Stimulated activated naive B cell treated with anti-CD40 and anti-IgM and Interleukin-4, amounts not matched to agents 10 μg/mL and 1 μg/mL and 100 μg/mL, for 72 hours (primary cell): ENCODE results near the gene LRRC27.
"Not testable (repeated sequence)": the region's sequence is repeated elsewhere in the genome, so short reads cannot be mapped to it uniquely, and the experiment has no call there.

Source experiments
- ATAC-seq, 2 donors: fragments of 150-1000 bp; cut with Tn5 transposase; replicated peaks; 2 replicates each; pipeline ENCODE4 v1.10.0; 2021; ENCODE audit warnings: moderate library complexity in 1 of 2
- DNase-seq: peaks from one replicate; pipeline ENCODE4 v3.0.0; 2021
- H3K27ac Mint-ChIP-seq: one replicate; pipeline ENCODE4 v1.8.0; 2022; ENCODE audit warnings: mild to moderate bottlenecking, mixed read lengths
- H3K27me3 Mint-ChIP-seq, 2 donors: one replicate each; pipeline ENCODE4 v1.8.0; 2022; ENCODE audit warnings: mixed read lengths in 2 of 2
- H3K36me3 Mint-ChIP-seq, 2 donors: one replicate each; pipeline ENCODE4 v1.8.0; 2022; ENCODE audit warnings: mixed read lengths in 2 of 2, mild to moderate bottlenecking in 1 of 2
- H3K4me1 Mint-ChIP-seq, 2 donors: one replicate each; pipeline ENCODE4 v1.8.0; 2022; ENCODE audit warnings: mixed read lengths in 2 of 2, mild to moderate bottlenecking in 1 of 2
- H3K4me3 Mint-ChIP-seq, 2 donors: one replicate each; pipeline ENCODE4 v1.8.0; 2022; ENCODE audit warnings: mild to moderate bottlenecking in 2 of 2, mixed read lengths in 2 of 2, moderate library complexity in 1 of 2
- H3K9me3 Mint-ChIP-seq, 2 donors: one replicate each; pipeline ENCODE4 v1.8.0; 2022; ENCODE audit warnings: mixed read lengths in 2 of 2, mild to moderate bottlenecking in 1 of 2

Gene LRRC27

DNA sequence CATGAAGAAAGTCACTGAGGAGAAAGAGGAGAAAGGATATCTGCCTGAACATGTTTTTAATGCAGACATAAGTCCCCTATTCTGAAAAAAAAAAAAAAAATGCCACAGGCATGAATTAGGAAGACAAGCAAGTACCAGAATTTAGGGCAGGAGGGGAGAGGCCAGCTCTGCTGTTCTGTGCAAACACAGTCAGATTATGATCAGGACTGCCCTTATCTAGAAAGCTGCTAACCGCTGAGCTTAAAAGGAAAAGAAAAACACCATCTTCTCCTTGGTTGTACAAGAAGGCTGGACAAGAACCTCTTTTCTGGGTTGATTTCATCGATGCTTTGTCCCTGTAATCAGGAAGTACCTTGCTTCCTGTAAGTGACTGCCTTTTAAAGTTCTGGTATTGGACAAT, 49.7 kb downstream of the LRRC27 start:
- Mint-ChIP-seq H3K4me1 (peaks cover 4 to 10% of the 10 kb centered on the region in 2 donors), H3K4me3 (no peak overlapping the region), H3K36me3 (peaks cover 4% of the 10 kb centered on the region in 2 donors), H3K27ac (no peak overlapping the region), H3K27me3 (no peaks in the 10 kb centered on the region), H3K9me3 (no peaks in the 10 kb centered on the region)
- ATAC-seq (no peak), DNase-seq (no peak)

DNA sequence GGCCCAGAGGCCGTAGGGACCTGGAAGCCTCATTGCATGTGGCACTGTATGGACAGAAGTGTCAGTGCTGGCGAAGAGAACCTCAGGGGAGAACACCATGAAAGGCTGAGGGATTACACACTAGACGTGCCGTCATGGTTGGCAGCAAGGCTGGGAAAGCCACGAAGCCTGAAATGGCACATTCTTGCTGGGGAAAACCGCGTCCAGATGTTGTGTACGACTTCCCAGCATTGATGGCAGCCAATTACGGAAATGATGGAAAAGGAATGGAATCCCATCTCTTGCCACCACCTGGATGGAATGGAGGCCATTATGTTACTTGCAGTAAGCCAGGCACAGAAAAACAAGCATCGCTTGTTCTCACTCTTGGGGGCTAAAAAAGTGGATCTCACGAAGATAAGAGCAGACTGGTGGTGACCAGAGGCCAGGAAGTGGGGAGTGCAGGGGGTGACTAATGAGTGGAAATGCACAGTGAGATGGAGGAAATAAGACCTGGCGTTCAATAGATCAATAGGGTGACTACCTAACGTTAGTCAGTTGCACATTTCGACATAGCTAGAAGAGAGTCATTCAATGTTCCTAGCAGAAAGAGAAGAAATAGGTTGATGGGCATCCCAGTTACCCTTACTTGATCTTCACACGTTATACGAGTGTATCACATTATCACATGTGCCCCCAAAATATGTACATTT, 50.4 kb downstream of the LRRC27 start:
- ATAC-seq, result no peak
- Mint-ChIP-seq H3K36me3 (peaks cover 4% of the 10 kb centered on the region in 2 donors), H3K4me1 (peaks cover 5 to 14% of the 10 kb centered on the region in 2 donors), H3K9me3 (no peaks in the 10 kb centered on the region), H3K27ac (no peak overlapping the region), H3K4me3 (no peak overlapping the region), H3K27me3 (no peaks in the 10 kb centered on the region)
- no peak for DNase-seq

DNA sequence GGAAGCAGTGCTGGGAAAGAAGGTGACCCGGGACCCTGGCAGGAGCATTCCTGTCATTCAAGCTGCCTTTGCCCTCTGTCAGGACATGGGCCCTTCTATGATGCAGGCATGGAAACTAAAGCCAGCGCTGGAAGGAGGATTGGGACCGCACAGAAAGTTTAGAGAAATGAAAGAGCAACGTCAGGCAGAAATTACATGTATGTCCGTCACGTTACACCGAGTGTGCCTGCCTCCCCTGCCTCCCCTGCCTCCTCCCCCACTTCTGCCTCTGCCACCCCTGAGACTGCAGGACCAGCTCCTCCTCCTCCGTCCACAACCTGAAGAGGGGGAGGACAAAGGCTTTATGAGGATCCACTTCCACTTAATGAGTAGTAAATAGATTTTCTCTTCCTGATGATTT, 51.1 kb downstream of the LRRC27 start:
- H3K36me3 Mint-ChIP-seq, result peaks cover 4% of the 10 kb centered on the region in 2 donors

DNA sequence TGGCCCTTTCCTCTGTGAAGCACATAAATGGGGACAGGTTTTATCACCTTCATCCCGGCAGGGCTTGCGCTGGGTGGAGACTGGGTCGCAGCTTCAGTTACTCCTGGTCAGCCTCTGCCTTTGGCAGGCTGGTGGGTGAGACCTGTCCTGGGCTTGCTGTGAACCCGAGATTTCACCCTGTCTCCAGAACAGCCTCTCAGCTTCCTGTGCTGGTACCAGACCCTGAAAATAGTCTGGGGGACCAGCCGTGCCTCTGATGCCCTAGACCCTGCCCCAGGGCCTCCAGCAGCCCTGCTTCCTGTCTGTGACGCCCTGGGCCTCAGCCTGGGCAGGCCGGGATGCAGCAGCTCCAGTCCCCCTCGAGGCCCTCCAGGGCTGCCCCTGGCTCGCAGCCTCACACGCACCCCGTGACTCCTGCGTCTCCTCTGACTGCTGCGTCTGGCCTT, 51.8 kb downstream of the LRRC27 start:
- Mint-ChIP-seq H3K27ac (no peak overlapping the region), H3K9me3 (no peaks in the 10 kb centered on the region), H3K4me1 (peaks cover 11 to 20% of the 10 kb centered on the region in 2 donors), H3K4me3 (no peak overlapping the region), H3K36me3 (peaks cover 4% of the 10 kb centered on the region in 2 donors), H3K27me3 (no peaks in the 10 kb centered on the region)
- DNase-seq (no peak), ATAC-seq (no peak)

More for the DNA sequence above, 51.1 kb downstream of the LRRC27 start:
- peaks cover 11 to 20% of the 10 kb centered on the region in 2 donors for H3K4me1 Mint-ChIP-seq
- no peaks in the 10 kb centered on the region for H3K27me3 Mint-ChIP-seq
- H3K9me3 Mint-ChIP-seq, result no peaks in the 10 kb centered on the region
- ATAC-seq, result no peak
- DNase-seq, result no peak
- H3K4me3 Mint-ChIP-seq, result no peak overlapping the region
- no peak overlapping the region for H3K27ac Mint-ChIP-seq

GRCh38 chr10:132384618-132385388, 52.8 kb downstream of the LRRC27 start:
- Mint-ChIP-seq H3K27me3 (no peaks in the 10 kb centered on the region), H3K4me1 (peaks cover 11 to 30% of the 10 kb centered on the region in 2 donors), H3K36me3 (no peaks in the 10 kb centered on the region), H3K4me3 (no peak overlapping the region), H3K9me3 (no peaks in the 10 kb centered on the region), H3K27ac (no peak overlapping the region)
- DNase-seq (no peak), ATAC-seq (no peak)

GRCh38 chr10:132385389-132385667, 53.3 kb downstream of the LRRC27 start:
- DNase-seq, result no peak
- no peak for ATAC-seq
- Mint-ChIP-seq H3K4me1 (peaks cover 11 to 30% of the 10 kb centered on the region in 2 donors), H3K36me3 (no peaks in the 10 kb centered on the region), H3K9me3 (no peaks in the 10 kb centered on the region), H3K4me3 (no peak overlapping the region), H3K27ac (no peak overlapping the region), H3K27me3 (no peaks in the 10 kb centered on the region)

DNA sequence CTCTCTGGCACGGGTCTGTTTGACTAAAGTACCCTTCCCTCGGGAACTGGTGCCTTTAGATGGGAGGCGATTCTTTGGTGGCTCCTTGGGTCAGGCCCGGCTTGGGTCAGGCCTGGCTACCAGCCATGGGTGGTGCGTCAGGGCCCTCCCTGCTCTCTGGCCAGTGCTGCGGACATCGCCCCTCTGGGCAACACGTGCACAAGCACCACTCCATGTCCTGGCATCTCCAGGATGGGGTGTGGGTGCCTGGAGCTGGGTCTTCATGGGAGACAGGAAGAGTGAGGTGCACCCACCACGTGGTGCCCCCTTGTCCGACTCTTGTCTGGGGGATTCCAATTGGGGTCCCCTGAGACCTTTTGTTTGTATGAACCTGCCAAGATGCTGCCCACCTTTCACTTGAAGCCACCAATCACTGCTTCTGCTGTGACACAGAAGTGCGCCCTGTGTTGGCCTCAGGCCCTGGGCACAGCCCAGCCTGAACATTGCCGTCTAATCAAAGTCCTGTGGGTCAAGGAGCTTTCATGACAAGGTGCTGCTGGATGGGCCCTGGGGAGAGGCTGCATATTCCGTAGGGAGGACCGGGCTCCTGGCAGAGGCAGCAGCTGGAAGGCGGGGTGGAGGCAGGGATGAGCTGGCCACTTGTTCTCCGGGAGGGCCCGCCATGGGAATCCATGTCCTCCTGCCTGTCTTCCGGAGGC, 53.9 kb downstream of the LRRC27 start:
- Mint-ChIP-seq H3K9me3 (no peaks in the 10 kb centered on the region), H3K36me3 (no peaks in the 10 kb centered on the region), H3K4me1 (peaks cover 13 to 30% of the 10 kb centered on the region in 2 donors), H3K27me3 (no peaks in the 10 kb centered on the region), H3K4me3 (no peak overlapping the region), H3K27ac (peak overlapping the region; percentile 59)
- ATAC-seq (no peak), DNase-seq (no peak)

DNA sequence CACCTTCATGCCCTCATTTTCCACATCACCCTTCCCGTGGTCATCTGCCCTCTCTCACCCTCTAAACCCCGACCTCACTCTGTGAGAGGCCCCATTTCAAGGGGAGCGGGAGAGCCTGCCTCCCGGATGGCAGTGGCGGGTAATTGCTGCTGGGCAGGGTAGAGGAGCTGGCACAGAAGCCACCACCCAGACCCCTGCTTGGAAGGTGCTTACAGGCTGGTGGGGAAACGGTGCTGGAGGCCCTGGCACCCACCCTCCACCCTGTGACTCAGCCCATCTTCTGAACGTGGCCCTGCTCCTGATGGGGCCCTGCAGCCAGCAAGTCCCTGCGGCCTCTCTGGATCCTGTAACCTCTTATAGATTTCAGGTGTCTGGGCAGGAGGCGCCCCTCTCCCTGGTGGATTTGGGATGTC, 54.4 kb downstream of the LRRC27 start:
- H3K27ac Mint-ChIP-seq, result peak overlapping the region; percentile 85
- no peak overlapping the region for H3K4me3 Mint-ChIP-seq
- H3K36me3 Mint-ChIP-seq, result no peaks in the 10 kb centered on the region
- no peaks in the 10 kb centered on the region for H3K9me3 Mint-ChIP-seq
- H3K27me3 Mint-ChIP-seq, result no peaks in the 10 kb centered on the region
- DNase-seq (no peak), ATAC-seq (no peak)
- H3K4me1 Mint-ChIP-seq, result peaks cover 13 to 30% of the 10 kb centered on the region in 2 donors

- H3K4me3 Mint-ChIP-seq, H3K27me3 Mint-ChIP-seq, H3K9me3 Mint-ChIP-seq, DNase-seq, ATAC-seq, H3K36me3 Mint-ChIP-seq: not testable (repeated sequence)
- H3K27ac Mint-ChIP-seq, result peak overlapping the region; percentile 85
- peaks cover 13 to 30% of the 10 kb centered on the region in 2 donors for H3K4me1 Mint-ChIP-seq
Observed at GRCh38 chr10:132386896-132387295, 54.9 kb downstream of the LRRC27 start.

GRCh38 chr10:132387764-132388210, 55.8 kb downstream of the LRRC27 start:
- DNase-seq (peak; percentile 72), ATAC-seq (peak; percentile 79 to 89)
- peaks cover 0 to 5% of the 10 kb centered on the region in 2 donors for H3K36me3 Mint-ChIP-seq

DNA sequence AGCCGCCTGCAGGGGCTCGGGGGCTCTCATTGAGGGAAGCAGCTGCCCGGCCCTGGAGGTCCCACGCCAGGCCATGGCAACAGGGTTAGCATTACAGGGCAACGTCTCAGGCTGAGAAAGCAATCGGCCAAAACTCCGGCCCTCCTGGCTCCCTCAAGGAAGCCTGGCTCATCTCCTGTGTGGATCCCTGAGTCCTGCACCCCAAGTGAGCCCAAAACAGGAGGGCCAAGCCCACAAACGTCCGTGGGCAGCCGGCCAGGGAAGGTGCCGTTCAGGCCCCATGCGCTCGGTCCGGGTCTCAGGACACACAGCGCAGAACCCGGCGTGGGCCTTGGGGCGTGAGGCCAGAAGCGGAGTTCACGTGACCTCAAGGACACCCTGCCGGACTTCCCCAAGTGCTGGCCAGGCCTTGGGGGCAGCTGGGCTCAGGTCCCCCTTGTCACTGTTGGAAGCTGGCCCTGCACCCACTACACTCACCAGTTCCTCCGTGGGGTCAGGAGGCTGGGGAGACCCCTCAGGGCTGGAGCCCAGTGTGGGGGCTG, 57.0 kb downstream of the LRRC27 start:
- peak overlapping the region; percentile 50 to 51 for H3K4me3 Mint-ChIP-seq
- H3K9me3 Mint-ChIP-seq, result peaks cover 7 to 9% of the 10 kb centered on the region in 2 donors
- no peaks in the 10 kb centered on the region for H3K27me3 Mint-ChIP-seq
- H3K4me1 Mint-ChIP-seq, result peaks cover 25 to 35% of the 10 kb centered on the region in 2 donors
- peak overlapping the region; percentile 72 for H3K27ac Mint-ChIP-seq
- DNase-seq, result no peak
- H3K36me3 Mint-ChIP-seq, result peaks cover 0 to 5% of the 10 kb centered on the region in 2 donors
- ATAC-seq, result peak; percentile 26 to 32

More at GRCh38 chr10:132387764-132388210, 55.8 kb downstream of the LRRC27 start:
- H3K27ac Mint-ChIP-seq, result peak overlapping the region; percentile 92
- H3K27me3 Mint-ChIP-seq, result no peaks in the 10 kb centered on the region
- peaks cover 7 to 9% of the 10 kb centered on the region in 2 donors for H3K9me3 Mint-ChIP-seq
- peaks cover 19 to 30% of the 10 kb centered on the region in 2 donors for H3K4me1 Mint-ChIP-seq
- peak overlapping the region; percentile 72 to 75 for H3K4me3 Mint-ChIP-seq

- peak; percentile 15 to 33 for ATAC-seq
- Mint-ChIP-seq H3K4me1 (peaks cover 29 to 41% of the 10 kb centered on the region in 2 donors), H3K27ac (peak overlapping the region; percentile 72), H3K27me3 (no peaks in the 10 kb centered on the region), H3K4me3 (peak overlapping the region; percentile 50 to 51), H3K36me3 (peaks cover 0 to 5% of the 10 kb centered on the region in 2 donors), H3K9me3 (peaks cover 7 to 9% of the 10 kb centered on the region in 2 donors)
- no peak for DNase-seq
Observed at GRCh38 chr10:132389433-132390169, 57.6 kb downstream of the LRRC27 start.

DNA sequence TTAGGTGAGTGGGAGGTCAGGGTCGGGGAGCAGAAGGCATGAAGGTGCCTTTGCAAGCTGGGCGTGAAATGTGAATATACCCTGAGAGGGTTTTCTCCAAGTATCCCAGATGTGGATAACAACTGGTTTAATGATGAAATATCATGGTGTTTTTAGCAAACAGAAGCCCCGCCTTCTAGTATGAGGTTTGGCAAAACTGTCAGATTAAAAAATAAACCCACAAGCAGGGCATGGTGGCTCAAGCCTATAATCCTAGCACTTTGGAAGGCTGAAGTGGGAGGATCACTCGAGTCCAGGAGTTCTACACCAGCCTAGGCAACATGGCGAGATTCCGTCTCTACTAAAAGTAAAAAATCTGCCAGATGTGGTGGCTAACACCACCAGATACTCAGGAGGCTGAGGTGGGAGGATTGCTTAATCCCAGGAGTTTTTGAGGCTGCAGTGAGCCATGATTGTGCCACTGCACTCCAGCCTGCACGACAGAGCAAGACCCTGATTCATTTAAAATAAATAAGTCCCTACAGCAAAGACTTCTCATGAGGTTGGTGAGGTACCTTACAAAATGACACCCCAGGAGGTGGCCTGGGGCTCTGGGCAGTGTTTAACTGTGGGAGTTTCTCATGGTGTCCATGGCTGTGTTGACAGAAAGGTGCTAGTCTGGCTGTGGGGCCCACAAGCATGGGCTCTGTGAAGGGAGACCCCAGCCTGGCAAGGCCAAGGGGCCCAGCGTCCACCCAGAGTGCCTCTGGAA, 58.4 kb downstream of the LRRC27 start:
- H3K9me3 Mint-ChIP-seq, result peaks cover 7 to 9% of the 10 kb centered on the region in 2 donors
- no peak overlapping the region for H3K27ac Mint-ChIP-seq
- H3K4me3 Mint-ChIP-seq, result no peak overlapping the region
- peaks cover 0 to 5% of the 10 kb centered on the region in 2 donors for H3K36me3 Mint-ChIP-seq
- no peaks in the 10 kb centered on the region for H3K27me3 Mint-ChIP-seq
- no peak for DNase-seq
- no peak for ATAC-seq
- peaks cover 36 to 49% of the 10 kb centered on the region in 2 donors for H3K4me1 Mint-ChIP-seq
